GM18858 (cell line): Measurements from ENCODE around the gene LRRK1.
"Not testable (repeated sequence)": the region's sequence is repeated elsewhere in the genome, so short reads cannot be mapped to it uniquely, and the experiment has no call there.

ENCODE experiments used
- ATAC-seq: cut with Tn5 transposase; IDR thresholded peaks from one replicate; pipeline ENCODE4 v1.9.1; 2021; ENCODE audit not compliant: unreplicated experiment

LRRK1 gene

GRCh38 chr15:101088271-101088670 lies 169.1 kb downstream of the LRRK1 start:
- ATAC-seq = no peak

GRCh38 chr15:101088788-101089578 lies 169.8 kb downstream of the LRRK1 start:
- ATAC-seq = peak; percentile 68

- ATAC-seq = no peak
These were observed 170.6 kb downstream of the LRRK1 start for GRCh38 chr15:101089579-101090427.

GRCh38 chr15:101090428-101090790 lies 171.3 kb downstream of the LRRK1 start:
- no peak for ATAC-seq

- no peak for ATAC-seq
These were observed 172.2 kb downstream of the LRRK1 start for GRCh38 chr15:101091080-101092017.

GRCh38 chr15:101092156-101092866 lies 173.2 kb downstream of the LRRK1 start:
- ATAC-seq = no peak

GRCh38 chr15:101092867-101093202 lies 173.7 kb downstream of the LRRK1 start:
- ATAC-seq = no peak

GRCh38 chr15:101093958-101094357 lies 174.8 kb downstream of the LRRK1 start:
- no peak for ATAC-seq

- not testable (repeated sequence) for ATAC-seq
These were observed 176.7 kb downstream of the LRRK1 start for GRCh38 chr15:101095796-101096406.

GRCh38 chr15:101097111-101097510 lies 178.0 kb downstream of the LRRK1 start:
- no peak for ATAC-seq

GRCh38 chr15:101099183-101099582 lies 180.0 kb downstream of the LRRK1 start:
- ATAC-seq = no peak

- ATAC-seq = no peak
These were observed 181.0 kb downstream of the LRRK1 start for GRCh38 chr15:101100118-101100517.

- no peak for ATAC-seq
These were observed 181.7 kb downstream of the LRRK1 start for GRCh38 chr15:101100593-101101442.

GRCh38 chr15:101101676-101102075 lies 182.5 kb downstream of the LRRK1 start:
- ATAC-seq = no peak

GRCh38 chr15:101102746-101103145 lies 183.6 kb downstream of the LRRK1 start:
- no peak for ATAC-seq

- no peak for ATAC-seq
These were observed 184.4 kb downstream of the LRRK1 start for GRCh38 chr15:101103598-101103997.

GRCh38 chr15:101104141-101104540 lies 185.0 kb downstream of the LRRK1 start:
- ATAC-seq = no peak

GRCh38 chr15:101105059-101105891 lies 186.1 kb downstream of the LRRK1 start:
- ATAC-seq = no peak
